Stimulated activated CD8-positive, alpha-beta memory T cell treated with anti-CD3 and anti-CD28 coated beads, Interleukin-12 subunit alpha, Interleukin-12 subunit beta, amount 100 ng/mL, for 4 hours (primary cell): ENCODE data around the gene SCAF1.
A peak's percentile ranks its signal among the peaks of the same experiment; 100 is the strongest.

Source experiments
- DNase-seq: peaks from one replicate; pipeline ENCODE4 v3.0.0-alpha.2; 2020; ENCODE audit warnings: low read depth

The SCAF1 gene

DNA sequence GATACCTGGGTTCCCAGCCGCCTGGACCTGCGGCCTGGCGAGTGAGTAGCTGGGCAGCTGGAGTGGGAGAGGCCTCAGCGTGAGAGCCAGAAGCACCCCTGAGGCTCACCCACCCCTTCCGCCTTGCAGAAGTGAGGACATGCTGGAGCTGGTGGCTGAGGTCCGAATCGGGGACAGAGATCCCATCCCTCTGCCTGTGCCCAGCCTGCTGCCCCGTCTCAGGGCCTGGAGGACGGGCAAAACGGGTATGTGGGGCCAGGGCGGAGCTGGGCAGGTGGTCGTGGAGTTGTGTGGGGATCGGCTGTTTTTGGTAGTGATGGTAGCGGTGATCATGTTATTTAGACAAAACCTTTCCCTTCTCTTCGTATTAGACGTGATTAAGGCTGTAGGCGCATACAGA lies 4.6 kb downstream of the SCAF1 start:
- DNase-seq, result no peak

DNA sequence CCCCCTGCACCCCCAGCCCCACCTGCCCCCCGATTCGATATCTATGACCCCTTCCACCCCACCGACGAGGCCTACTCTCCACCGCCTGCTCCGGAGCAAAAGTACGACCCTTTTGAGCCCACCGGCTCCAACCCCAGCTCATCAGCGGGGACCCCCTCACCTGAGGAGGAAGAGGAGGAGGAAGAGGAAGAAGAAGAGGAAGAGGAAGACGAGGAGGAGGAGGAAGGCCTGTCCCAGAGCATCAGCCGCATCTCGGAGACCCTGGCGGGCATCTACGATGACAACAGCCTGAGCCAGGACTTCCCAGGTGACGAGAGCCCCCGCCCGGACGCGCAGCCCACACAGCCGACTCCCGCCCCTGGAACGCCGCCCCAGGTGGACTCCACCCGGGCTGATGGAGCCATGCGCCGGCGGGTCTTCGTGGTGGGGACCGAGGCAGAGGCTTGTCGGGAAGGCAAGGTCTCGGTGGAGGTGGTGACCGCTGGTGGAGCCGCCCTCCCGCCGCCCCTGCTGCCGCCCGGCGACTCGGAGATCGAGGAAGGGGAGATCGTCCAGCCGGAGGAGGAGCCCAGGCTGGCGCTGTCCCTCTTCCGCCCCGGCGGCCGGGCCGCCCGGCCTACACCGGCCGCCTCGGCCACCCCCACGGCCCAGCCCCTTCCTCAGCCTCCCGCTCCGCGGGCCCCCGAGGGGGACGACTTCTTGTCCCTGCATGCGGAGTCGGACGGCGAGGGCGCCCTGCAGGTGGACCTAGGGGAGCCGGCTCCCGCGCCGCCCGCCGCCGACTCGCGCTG lies 9.2 kb downstream of the SCAF1 start:
- no peak for DNase-seq

DNA sequence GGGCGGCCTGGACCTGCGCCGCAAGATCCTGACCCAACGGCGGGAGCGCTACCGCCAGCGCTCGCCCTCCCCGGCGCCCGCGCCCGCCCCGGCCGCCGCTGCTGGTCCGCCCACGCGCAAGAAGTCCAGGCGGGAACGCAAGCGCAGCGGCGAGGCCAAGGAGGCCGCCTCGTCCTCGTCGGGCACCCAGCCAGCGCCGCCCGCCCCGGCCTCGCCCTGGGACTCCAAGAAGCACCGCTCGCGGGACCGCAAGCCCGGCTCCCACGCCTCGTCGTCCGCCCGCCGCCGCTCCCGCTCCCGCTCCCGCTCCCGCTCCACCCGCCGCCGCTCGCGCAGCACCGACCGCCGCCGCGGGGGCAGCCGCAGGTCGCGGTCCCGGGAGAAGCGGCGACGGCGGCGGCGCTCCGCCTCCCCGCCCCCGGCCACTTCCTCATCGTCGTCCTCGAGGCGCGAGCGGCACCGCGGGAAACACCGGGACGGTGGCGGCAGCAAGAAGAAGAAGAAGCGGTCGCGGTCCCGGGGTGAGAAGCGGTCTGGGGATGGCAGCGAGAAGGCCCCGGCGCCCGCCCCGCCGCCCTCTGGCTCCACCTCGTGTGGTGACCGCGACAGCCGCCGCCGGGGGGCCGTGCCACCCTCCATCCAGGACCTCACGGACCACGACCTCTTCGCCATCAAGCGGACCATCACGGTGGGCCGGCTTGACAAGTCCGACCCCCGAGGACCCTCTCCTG lies 10.0 kb downstream of the SCAF1 start:
- DNase-seq, result no peak

DNA sequence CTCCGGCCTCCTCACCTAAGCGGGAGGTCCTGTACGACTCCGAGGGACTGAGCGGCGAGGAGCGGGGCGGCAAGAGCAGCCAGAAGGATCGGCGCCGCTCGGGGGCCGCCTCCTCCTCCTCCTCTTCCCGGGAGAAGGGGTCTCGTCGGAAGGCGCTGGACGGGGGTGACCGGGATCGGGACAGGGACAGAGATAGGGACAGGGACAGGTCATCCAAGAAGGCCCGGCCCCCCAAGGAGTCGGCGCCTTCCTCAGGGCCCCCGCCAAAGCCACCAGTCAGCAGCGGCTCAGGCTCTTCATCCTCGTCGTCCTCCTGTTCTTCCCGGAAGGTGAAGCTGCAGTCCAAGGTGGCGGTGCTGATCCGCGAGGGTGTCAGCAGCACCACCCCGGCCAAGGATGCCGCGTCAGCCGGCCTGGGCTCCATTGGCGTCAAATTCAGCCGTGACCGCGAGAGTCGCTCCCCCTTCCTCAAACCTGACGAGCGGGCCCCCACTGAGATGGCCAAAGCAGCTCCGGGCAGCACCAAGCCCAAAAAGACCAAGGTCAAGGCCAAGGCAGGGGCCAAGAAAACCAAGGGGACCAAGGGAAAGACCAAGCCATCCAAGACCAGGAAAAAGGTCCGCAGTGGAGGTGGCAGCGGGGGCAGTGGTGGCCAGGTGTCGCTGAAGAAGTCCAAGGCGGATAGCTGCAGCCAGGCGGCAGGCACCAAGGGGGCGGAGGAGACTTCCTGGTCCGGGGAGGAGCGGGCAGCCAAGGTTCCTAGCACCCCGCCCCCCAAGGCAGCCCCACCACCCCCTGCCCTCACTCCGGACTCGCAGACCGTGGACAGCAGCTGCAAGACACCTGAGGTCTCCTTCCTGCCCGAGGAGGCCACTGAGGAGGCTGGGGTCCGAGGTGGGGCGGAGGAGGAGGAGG lies 10.8 kb downstream of the SCAF1 start:
- no peak for DNase-seq

GRCh38 chr19:49653466-49653806 lies 11.4 kb downstream of the SCAF1 start:
- DNase-seq, result no peak

- no peak for DNase-seq
Observed at GRCh38 chr19:49654581-49654980, 12.6 kb downstream of the SCAF1 start.

GRCh38 chr19:49655570-49656455 lies 13.8 kb downstream of the SCAF1 start:
- no peak for DNase-seq

DNA sequence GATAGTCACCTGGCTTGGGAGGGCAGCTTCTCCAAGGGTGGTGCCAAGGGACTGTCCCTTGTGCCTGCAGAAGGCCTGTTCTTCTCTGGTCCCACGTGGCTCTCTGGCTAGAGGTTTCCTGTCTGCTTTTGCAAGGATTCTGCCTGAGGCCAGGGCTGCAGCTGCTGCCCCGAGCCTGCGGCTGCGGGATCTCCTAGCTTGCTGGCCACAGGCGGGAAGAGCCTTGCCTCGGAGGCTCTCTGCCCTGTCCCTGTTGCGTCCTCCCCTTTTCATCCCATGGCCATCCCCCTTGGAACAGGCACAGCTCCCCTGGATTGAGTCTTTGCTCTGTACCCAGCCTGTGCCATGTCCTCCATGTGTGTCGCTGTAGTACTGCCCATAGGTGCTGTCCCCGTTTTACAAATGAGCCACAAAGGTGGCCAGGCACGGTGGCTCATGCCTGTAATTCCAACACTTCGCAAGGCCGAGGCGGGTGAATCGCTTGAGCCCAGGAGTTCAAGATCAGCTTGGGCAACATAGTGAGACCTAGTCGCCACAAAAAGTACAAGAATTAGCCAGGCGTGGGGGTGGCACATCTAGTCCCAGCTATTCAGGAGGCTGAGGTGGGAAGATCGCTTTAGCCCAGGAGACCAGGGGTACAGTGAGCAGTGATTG lies 14.6 kb downstream of the SCAF1 start:
- DNase-seq, result no peak

- no peak for DNase-seq
Observed at GRCh38 chr19:49657493-49658138, 15.6 kb downstream of the SCAF1 start.

- no peak for DNase-seq
Observed at GRCh38 chr19:49658139-49658517, 16.1 kb downstream of the SCAF1 start.

- DNase-seq, result no peak
Observed at GRCh38 chr19:49658566-49659442, 16.8 kb downstream of the SCAF1 start.

DNA sequence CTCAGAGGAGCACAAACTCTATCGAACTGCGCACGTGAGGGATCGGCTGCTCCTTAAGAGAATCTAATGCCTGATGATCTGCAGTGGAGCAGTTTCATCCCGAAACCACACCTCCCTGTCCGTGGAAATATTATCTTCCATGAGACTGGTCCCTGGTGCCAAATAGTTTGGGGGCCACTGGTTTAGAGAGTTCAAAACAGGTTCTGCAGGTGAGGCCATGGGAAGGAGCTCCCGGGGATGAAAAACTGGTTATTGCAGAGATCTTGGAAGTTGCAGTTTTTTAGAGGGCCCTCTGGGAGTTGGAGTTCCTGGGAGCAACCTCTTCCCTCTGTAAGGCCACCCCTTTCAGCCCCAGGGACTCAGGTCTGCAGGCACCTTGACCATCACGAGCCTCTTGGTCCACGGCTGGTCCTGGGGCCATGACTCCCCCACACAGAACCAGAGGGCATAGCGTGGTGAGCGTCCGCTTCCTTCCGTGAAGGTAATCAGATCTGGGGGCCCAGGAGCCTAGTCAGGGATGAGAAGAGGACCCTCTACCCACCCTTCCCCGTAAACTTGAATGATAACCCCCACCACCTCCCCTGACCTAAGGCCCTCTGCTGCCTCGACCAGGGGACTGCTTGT lies 18.4 kb downstream of the SCAF1 start:
- no peak for DNase-seq

- no peak for DNase-seq
Observed at GRCh38 chr19:49662011-49662410, 20.0 kb downstream of the SCAF1 start.

GRCh38 chr19:49663224-49663623 lies 21.2 kb downstream of the SCAF1 start:
- DNase-seq, result no peak

GRCh38 chr19:49664171-49665035 lies 22.4 kb downstream of the SCAF1 start:
- DNase-seq, result peak; percentile 79

DNA sequence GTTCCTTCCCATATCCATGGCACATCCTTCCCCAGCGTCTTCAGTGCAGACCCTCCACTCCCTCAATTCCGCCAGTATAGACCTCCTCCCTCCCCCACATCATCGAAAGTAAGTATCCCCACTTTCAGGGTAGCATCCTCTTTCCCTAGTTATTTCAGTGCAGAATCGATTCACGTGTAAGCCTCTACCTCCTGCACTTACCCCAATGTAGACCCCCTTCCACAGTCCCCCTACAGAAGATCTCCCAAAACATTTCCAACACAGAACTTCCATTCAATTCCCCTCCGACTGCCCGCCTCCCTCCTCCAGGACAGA lies 23.0 kb downstream of the SCAF1 start:
- DNase-seq, result no peak

GRCh38 chr19:49665351-49666119 lies 23.5 kb downstream of the SCAF1 start, which contains the start of the genes BCL2L12 and IRF3:
Gene BCL2L12, plus strand, starts transcription at chr19:49665933. Its CDS starts 760 bp downstream, at chr19:49666693.
Gene IRF3, minus strand, starts transcription at chr19:49665857. Its CDS starts 1,019 bp downstream, at chr19:49664838.
- DNase-seq, result peak; percentile 97
